HG03457 (cell line): ENCODE results near the gene NTSR1.

Experiments used
- ATAC-seq: cut with Tn5 transposase; IDR thresholded peaks from one replicate; pipeline ENCODE4 v1.9.1; 2021; ENCODE audit warnings: moderate number of reproducible peaks; ENCODE audit not compliant: unreplicated experiment

The NTSR1 gene

GRCh38 chr20:62752671-62753501, 44.2 kb downstream of the NTSR1 start:
- ATAC-seq: no peak

GRCh38 chr20:62753626-62754025, 45.0 kb downstream of the NTSR1 start:
- no peak for ATAC-seq

GRCh38 chr20:62754122-62754990, 45.7 kb downstream of the NTSR1 start:
- ATAC-seq: no peak

GRCh38 chr20:62754991-62755356, 46.3 kb downstream of the NTSR1 start:
- ATAC-seq: no peak

- no peak for ATAC-seq
These were observed 47.4 kb downstream of the NTSR1 start for GRCh38 chr20:62755817-62756724.

- no peak for ATAC-seq
These were observed 49.7 kb downstream of the NTSR1 start for GRCh38 chr20:62758226-62758912.

- no peak for ATAC-seq
These were observed 51.4 kb downstream of the NTSR1 start for GRCh38 chr20:62759981-62760431.

GRCh38 chr20:62760471-62760855, 51.8 kb downstream of the NTSR1 start:
- no peak for ATAC-seq

GRCh38 chr20:62760856-62761758, 52.5 kb downstream of the NTSR1 start:
- ATAC-seq: no peak

- no peak for ATAC-seq
These were observed 53.1 kb downstream of the NTSR1 start for GRCh38 chr20:62761759-62762131.

GRCh38 chr20:62762376-62762775, 53.7 kb downstream of the NTSR1 start:
- no peak for ATAC-seq

GRCh38 chr20:62762801-62763368, 54.2 kb downstream of the NTSR1 start:
- no peak for ATAC-seq

GRCh38 chr20:62763404-62763803, 54.8 kb downstream of the NTSR1 start:
- no peak for ATAC-seq

GRCh38 chr20:62764156-62764935, 55.7 kb downstream of the NTSR1 start:
- ATAC-seq: no peak

- ATAC-seq: no peak
These were observed 56.4 kb downstream of the NTSR1 start for GRCh38 chr20:62765021-62765420.

GRCh38 chr20:62765432-62766070, 56.9 kb downstream of the NTSR1 start:
- no peak for ATAC-seq

- ATAC-seq: no peak
These were observed 57.4 kb downstream of the NTSR1 start for GRCh38 chr20:62766071-62766450.

- no peak for ATAC-seq
These were observed 58.1 kb downstream of the NTSR1 start for GRCh38 chr20:62766716-62767115.
